T-helper 1 cell (primary cell): ENCODE measurements around the gene C21orf91.
A peak's percentile ranks its signal among the peaks of the same experiment; 100 is the strongest.

Source experiments
- DNase-seq, 5 donors: peaks; one replicate each; pipeline ENCODE4 v3.0.0-alpha.2; 2012 to 2020
- total RNA-seq, 4 donors: gene quantifications; one replicate each; lab custom pipeline; 2026; lab: John Stamatoyannopoulos, UW

C21orf91 gene
- total RNA-seq, result 61.3 to 95.4 (median 89.3) reads per million in 4 donors

DNA sequence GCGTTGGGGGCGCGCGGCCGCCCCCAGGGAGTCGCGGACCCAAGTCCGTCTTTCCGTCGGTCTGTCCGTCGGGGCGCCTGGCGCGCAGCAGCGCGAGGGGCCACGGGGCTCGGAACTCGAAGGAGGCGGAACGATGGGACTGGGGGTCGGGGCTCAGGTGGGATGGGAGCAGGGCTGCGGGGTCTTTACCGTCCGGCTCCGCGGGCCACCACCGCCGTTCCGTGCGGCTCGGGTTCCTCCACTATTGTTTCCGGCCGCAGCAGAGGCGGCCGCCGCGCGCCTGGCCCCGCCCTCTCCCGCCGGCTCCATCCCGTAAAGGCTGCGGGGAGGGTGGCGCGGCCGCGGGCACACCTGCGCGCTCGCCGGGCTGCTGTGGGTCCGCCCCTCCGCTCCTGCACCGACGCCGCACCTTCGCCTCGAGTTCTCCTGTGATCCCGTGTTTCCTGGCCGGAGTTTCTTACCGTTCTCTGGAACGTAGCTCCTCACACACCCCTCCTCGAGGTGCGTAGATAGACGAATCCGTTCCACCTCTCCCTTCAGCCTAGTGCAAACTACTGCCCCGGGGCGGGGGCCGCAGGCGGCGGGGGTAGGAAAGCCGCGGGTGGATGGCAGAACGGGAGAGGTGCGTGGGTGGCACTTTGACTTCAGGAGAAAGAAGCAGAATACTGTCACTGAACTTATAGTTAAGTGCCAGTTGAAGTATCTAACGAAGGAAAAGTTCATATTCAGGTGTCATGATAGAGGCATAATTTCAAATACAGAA, at the start of gene C21orf91:
Gene C21orf91, minus strand, starts transcription at position 243 of the 763 bp plus-strand sequence. CDS start 1,038 bp downstream, outside the sequence.
- DNase-seq, result peak; percentile 79 to 93 (median 82)

DNA sequence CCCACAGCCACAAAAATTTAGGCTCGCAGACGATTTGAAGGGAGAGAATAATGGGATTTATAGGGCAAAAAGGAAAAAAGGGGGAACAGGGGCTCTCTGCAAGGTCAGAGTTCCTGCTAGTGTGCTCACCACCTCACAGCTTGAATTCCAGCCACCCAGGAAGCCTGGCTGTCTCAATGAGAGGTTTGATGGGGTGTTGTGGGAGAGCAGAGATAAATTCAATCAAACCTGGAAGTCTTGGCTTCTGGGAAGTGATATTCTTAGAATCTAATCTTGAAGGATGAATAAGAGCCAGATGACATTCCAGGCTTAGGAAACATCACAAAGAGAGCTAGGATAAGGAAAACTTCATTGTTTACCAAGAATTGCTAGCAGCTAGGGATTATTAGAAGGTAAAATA, 47.4 kb upstream of the C21orf91 start:
- DNase-seq, result no peak

DNA sequence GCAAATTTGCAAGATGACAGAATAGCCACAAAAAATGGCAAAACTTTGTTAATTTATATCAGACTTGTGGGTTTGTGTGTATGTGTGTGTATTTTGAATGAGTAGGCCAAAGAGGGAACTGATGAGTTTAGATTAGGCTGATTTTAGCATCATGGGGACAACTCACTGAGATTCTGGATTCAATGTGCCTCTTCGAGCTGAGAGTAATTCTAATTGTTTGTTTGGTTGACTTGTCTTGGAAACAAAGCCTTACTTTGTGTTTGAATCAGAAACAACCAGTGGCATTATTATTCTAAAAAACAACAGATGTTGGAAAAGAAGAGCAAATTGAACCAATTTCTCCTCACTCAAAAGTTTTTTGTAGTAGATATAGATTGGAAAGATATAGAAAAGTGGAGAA, 40.5 kb upstream of the C21orf91 start:
- DNase-seq, result no peak

DNA sequence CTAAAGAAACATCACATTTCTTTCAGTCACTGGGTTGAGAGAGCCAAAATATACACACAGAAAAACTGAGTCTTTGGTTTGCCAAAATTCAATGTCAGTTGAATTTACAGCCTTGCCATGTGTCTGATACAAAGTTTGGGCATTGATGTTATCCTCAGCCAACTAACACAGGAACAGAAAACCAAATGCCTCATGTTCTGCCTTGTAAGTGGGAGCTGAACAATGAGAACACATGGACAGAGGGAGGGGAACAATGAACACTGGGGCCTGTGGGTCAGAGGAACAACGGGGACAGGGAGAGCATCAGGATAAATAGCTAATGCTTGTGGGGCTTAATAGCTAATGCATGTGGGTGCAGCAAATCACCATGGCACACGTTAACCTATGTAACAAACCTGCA, 39.6 kb upstream of the C21orf91 start:
- DNase-seq, result no peak

DNA sequence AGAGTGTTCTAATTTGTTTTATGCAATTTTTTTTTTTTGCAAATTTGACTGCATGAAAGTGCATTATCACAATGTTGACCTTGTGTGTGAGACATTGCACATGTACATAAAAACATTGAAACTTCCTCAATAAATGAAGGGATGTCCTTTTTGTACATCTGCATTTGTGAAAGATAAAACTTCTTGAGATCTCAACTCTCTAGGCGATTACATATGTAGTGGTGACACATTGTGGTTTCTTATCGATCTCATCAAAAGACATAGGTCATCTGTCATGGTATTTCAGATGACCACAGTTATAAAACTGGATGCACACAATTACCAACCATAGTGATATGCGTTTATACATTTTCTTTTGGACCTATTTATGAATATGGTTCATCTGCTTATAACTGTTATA, 35.6 kb upstream of the C21orf91 start:
- DNase-seq, result no peak

DNA sequence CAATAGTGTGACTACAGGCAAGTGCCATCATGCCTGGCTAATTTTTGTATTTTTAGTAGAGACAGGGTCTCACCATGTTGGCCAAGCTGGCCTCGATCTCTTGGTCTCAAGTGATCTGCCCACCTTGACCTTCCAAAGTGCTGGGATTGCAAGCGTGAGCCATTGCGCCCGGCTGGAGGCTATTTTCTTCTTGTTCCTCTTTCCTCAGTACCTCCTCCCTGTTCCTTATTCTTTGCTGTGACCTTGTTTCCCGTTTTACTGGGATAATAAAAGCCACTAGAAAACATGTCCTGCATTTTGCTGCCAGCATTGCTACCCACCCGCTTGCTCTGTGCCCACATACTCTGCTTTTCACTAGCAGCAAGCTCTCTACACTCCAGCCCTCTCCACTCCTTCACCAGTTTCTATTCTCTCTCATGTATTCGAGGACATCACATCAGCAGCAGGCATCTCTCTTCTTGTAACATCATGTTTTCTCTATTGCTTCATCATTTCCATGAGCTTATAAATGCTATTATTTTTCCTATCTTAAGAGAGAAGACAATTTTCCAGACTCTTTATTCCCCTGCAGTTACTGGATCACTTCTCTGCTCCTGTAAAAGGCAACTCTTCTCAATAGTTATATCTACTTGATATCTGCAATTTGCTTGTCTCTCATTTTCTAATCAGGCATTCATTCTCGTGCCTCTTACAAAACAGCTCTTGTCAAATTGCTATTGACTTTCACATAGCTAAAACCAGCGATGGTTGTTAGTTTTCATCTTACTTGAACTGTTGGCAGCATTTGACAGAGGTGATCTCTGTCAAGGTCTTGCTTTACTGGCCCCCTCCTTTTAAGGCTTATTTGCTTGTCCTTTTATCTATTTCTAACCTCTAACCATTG, 34.5 kb upstream of the C21orf91 start:
- DNase-seq, result no peak

DNA sequence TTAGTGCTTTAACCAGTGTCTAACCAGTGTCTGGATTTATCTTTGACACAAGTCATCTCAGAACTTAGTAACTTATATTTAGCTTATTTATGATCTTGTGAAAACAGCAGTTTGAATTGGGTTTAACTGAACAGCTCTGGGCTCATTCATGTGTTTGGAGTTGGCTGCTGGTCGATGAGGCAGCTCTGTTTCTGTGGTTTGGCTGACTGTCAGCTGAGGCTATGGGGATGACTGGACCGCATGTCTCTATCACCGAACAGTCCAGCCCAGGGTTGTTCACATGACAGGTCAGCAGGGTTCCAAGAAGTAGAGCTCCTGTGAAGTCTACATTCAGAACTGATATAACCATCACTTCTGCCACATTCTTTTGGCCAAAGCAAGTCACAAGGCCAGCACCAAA, 29.1 kb upstream of the C21orf91 start:
- no peak for DNase-seq

DNA sequence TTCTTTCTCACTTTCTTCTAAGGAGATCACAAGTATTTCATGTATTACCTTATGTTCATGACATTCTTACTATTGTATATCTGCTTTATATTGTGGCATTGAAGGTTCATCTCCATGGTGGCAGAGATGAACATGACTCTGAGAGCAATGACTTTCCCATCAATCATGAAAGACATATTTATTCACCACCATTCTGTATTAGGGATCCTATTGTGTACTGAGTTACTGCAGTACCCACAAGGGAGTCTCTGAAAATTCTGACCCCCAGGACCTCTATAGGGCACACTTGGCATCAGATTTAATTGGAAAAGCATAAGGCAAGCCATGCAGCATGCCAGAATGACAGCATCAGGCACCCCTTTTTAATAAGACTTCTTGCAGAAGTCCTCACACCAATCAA, 21.9 kb upstream of the C21orf91 start:
- no peak for DNase-seq

DNA sequence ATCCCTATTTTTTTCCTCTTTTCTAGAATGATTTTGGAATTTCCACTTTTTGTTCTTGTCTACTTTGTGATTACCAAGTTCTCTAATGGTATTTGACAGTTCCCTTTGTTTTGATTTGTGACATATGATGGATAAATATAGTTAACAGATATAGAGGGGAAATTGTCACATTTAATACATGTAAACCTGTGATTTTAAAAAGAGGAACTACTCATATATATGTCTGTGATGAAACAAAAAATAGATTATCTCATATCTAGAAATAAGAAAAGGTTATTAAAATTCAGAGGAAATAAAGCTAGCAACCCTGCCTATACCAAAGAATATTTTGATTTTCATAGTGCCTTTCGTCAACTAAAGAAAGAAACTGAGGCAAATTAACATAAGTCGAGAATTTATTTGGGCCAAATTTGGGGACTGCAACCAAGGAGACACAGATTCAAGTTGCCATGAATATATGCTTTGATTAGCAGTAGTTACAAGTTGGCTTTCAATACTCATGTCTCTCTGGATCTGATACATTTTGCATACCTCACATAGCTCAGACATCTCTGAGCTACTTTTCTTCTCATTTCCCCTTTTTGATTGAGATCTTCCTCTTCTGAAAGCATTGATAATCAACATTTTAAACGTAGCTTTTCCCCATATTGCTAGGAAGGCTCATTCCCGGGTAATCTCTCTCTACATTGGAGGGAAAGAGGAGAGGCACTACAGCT, 15.6 kb upstream of the C21orf91 start:
- no peak for DNase-seq

DNA sequence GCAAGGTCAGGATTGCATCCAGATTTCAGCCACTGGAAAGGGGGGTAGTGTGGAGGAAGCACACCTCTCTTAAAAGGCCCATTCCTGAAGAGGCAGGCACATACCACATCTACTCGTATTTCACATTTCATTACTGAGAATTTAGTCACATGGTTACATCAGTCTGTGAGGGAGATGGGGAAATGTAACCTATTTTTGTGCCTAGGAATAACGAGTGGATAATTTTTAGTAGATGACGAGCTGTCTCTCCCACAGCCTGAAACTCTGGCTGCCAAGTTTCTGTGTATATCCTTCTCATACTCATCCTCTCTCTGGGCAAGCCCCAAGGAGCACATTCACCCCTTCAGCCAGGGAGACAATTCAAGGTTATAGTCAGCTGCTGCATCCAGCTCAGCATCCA, 10.3 kb upstream of the C21orf91 start:
- no peak for DNase-seq

DNA sequence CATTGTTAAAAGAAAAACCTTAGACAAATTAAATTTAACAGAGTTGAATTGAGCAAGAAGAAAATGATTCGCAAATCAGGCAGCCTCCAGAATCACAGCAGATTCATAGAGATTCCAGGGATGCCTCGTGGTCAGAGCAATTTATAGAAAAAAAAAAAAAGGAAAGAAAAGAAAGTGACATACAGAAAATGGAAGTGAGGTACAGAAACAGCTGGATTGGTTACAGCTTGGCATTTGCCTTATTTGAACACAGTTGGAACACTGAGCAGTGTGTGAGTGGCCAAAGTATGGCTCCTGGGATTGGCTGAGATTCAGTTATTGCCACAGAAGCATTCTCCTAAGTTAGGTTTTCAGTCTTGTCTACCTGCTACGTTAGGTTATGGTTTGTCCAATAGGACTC, 9.1 kb upstream of the C21orf91 start:
- no peak for DNase-seq

DNA sequence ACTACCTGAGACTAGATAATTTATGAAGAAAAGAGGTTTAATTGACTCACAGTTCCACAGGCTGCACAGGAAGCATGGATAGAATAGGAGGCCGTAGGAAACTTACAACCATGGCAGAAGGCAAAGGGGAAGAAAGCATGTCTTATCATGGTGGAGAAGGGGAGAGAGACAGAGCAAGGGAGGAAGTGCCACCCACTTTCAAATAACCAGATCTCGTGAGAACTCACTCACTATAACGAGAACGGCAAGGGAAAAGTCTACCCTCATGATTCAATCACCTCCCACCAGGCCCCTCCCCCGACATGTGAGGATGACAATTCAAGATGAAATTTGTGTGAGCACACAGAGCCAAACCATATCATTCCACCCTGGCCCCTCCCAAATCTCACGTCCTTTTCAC, 4.7 kb upstream of the C21orf91 start:
- DNase-seq, result no peak

DNA sequence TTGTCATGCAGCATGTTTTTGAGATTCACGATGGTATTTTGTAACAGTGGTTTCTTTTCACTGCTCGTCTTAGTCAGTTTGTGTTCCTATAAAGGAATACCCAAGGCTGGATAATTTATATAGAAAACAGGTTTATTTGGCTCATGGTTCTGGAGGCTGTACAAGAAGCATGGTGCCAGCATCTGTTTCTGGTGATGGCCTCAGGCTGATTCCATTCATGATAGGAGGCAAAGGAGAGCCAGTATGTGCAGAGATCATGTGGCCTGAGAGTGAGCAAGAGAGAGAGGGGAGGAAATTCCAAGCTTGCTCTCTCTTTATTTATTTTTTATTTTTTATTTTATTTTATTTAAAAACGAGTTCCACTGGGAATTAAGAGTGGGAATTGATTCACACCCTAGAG, 2.0 kb upstream of the C21orf91 start:
- no peak for DNase-seq

DNA sequence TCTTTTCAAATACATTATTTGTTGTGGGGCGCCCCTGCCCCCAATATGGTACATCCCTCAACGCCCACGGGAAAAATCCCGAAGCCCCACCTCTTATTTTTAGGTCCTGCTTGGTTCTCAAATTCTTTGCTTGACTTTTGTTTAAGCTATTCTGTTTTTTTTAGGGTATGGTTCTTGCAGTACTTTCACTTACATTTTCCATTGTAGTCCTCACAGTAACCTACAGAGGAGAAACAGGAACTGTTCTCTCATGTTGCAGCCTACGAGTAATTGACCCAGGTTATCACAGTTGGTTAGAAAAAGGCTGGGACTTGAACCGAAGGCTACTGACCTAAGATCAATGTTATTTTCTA, 697 bp upstream of the C21orf91 start:
- no peak for DNase-seq

DNA sequence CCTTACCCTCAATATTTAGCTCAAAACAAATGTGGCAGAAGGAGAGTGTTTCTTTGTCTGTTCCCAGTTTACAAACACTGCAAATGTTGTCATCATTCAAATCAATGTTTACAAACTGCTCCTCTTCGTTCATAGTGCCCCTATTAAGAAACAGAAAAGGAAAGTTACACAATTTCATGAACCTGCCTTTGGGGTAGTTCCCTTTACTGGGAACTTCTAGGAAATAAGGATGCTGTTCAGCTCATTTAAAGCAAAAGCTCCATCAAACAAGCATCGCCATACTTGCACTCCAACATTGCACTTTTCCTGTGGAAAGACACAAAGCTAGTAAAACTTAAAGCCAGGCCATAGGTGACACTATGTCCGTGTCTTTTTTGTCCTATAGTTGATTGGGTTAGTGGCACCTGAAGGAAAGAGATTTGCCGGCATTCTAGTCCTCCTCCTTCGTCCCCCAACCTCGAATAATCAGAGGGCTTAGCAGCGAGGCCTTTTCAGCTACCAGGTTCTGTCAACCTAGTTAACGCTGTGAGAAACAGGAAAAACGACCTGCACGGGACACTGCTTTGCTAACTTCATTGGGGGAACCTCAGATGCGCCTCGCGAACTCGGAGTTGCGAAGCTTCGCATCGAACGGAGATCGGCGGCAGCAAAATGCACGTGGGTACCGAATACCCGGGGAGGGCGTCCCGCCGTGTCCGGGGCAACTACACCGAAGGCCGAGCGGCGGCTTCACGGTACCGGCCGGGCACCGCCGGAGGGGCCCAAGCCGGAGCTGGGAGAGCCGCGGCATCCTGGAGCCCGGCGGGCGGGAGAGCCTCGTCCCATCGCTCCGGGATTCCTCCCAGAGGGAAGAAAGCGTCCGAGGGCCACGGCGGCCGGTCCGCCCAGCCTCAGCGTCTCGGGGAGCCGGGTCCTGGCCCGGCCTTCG, 706 bp downstream of the C21orf91 start:
- DNase-seq, result peak in 4 of 5 donors; percentile 16 to 55 (median 30)

DNA sequence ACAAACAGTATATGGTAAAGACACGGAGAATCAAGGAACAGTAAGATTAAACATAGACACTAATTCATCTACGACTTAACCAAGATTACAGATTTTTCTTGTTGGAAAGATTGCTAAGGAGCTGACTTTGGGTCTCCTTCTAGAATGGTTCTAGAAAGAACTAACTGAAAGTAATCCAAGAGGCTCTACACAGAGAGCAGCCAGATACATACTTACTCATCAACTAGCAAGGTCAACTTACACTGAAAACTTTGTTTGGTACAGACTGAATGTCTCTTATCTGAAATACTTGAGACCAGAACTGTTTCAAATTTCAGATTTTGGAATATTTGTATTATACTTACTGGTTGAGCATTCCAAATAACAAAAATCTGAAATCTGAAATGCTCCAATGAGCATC, 5.8 kb downstream of the C21orf91 start:
- no peak for DNase-seq

DNA sequence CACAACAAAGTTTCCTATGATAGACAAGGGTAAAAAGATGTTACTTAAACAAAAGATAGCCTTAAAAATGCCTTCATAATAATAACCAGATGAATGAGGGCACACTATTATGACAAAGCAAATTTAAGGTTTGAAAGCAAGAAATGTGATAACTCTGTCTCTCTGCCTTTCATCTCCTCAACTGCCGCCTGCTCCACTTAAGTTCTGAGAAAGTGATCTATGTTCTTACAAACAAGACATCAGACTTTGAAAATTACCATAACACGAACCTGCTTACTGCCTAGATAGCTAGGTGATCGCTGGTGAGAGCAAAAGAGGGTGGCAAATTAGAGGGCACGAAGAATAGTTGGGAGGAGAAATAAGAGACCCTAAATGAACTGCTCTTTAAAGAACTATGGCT, 13.2 kb downstream of the C21orf91 start:
- no peak for DNase-seq

DNA sequence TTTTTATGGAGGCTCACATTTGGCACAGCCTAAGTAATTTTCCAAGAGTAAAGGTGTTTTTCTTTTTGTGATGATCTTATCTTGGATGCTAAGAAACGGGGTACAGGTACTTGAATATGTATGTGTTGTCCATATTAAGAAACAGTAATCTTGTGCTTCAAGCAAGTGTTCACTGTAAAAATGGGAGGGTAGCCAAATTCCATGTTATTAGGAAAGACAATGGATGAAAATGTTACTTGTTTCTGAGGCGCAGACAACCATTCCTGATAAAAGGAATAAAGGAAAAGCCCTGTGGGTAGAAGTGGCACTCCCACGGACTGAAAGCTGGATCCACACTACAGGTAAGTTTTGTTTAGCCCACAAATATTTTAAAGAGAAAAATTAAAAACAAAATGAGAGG, 15.6 kb downstream of the C21orf91 start:
- no peak for DNase-seq

DNA sequence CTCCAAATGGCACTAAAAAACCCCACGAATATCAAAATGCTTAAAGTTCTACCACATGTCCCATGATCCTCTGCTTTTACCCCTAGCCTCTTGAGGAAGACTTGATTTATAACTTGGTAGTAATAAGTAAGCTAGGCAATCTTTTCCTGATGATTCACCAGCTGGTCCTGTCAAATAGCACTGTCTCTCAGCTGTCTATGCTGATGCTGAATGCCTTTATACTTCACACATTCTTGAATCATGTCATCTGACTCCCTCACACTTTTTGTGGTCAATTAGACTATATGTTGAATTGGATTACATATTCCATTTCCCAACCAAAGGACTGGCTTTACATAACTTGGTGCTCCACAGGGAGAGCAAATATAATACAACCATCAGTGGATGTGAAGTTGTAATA, 16.6 kb downstream of the C21orf91 start:
- DNase-seq, result no peak

DNA sequence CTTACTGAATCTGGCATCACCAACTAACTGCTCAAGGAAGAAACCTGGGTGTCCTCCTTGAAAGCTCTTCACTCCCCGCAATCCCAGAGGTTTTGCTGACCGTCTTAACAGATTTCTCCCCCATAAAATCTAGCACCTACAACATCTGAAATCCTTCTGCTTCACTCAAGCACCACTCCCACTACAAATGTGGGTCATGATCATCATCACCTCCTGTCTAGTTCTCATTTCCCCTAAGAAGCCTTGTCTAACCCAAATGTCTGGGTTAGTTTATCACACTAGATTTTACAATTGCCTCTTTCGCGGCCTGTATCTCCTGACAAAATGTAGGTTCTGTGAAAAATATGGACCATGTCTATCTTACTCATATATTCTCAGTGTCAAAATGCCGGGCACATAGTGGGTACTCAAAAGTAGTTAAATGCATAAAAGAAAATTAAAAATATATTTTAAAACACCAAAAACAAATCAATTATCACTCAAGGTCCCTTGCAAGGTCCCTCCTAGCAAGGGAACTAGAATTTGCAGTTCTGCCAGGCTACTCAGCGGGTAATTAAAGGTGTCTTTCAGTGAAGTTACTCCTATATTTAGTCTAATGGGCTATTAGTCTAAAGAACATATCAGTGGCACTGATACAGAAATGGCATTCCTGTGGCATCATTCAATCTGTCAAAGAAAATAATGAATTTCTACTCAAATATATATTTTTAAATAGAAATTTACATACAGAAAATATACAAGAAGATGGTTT, 19.6 kb downstream of the C21orf91 start:
- DNase-seq, result no peak

DNA sequence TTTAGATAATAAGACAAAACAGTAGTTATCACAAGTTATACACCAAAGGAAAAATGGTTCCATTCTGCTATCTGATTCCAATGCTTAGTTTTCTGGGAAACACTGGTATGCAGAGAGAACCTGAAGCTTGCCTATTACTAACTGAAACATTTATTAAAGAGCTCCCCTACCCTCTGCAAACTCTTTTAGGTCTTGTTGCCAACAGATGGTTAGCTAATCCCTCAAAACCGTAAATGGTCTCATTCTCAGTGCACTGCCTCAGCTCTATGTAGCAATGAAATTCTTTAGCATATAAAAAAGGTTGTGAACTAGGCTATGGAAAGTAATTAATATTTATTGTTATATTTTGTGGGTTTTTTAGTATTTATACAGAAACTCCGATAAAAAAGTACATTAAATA, 20.4 kb downstream of the C21orf91 start:
- DNase-seq, result no peak

DNA sequence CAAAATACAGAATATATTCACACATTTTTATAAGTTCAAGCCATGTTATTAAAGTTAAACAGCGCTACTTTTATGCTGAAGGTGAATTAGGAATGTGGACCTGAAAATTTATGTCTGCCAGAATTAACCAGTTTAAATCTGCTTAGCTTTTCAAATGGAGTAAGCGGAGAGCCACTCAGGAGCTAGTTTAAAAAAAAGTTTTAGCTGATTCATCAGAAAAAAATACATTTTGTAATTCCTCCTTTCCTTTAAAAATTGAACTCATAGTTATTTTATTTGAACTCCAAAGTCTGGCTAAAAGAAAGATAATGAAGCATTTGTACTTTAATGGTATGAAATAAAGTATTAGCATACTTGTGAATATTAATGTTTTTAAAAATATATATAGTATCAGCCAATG, 21.2 kb downstream of the C21orf91 start:
- no peak for DNase-seq
